Measurements from ENCODE around the gene MRGPRX2. TPM values are rescaled to one million over a fixed set of nuclear protein-coding genes. Genes with fewer than 3 reads are reported as not detected.

Gene MRGPRX2
- total RNA-seq, 1 donor from 2014 or later, result not detected

GRCh38 chr11:19073454-19074415 lies 13.2 kb upstream of the MRGPRX2 start:
- no peak for DNase-seq

- no peak for DNase-seq
Measured at GRCh38 chr11:19072464-19072863, 11.9 kb upstream of the MRGPRX2 start.

- peak; percentile 91 for DNase-seq
Measured at GRCh38 chr11:19071255-19071654, 10.7 kb upstream of the MRGPRX2 start.

- no peak for DNase-seq
Measured at GRCh38 chr11:19059833-19060232, 684 bp downstream of the MRGPRX2 start.

GRCh38 chr11:19055905-19056304 lies 4.6 kb downstream of the MRGPRX2 start:
- no peak for DNase-seq

- DNase-seq, result no peak
Measured at GRCh38 chr11:19055016-19055415, 5.5 kb downstream of the MRGPRX2 start.

- no peak for DNase-seq
Measured at GRCh38 chr11:19053909-19054308, 6.6 kb downstream of the MRGPRX2 start.

GRCh38 chr11:19050281-19050680 lies 10.2 kb downstream of the MRGPRX2 start:
- no peak for DNase-seq

GRCh38 chr11:19049351-19049750 lies 11.2 kb downstream of the MRGPRX2 start:
- DNase-seq, result no peak

GRCh38 chr11:19040051-19040450 lies 20.5 kb downstream of the MRGPRX2 start:
- no peak for DNase-seq

GRCh38 chr11:19039409-19039808 lies 21.1 kb downstream of the MRGPRX2 start:
- DNase-seq, result no peak

GRCh38 chr11:19032990-19033389 lies 27.5 kb downstream of the MRGPRX2 start:
- no peak for DNase-seq

GRCh38 chr11:19027829-19028595 lies 32.5 kb downstream of the MRGPRX2 start:
- no peak for DNase-seq

GRCh38 chr11:19026862-19027261 lies 33.7 kb downstream of the MRGPRX2 start:
- no peak for DNase-seq

- no peak for DNase-seq
Measured at GRCh38 chr11:19025481-19026406, 34.8 kb downstream of the MRGPRX2 start.

- DNase-seq, result no peak
Measured at GRCh38 chr11:19020831-19021230, 39.7 kb downstream of the MRGPRX2 start.

GRCh38 chr11:19018901-19019300 lies 41.6 kb downstream of the MRGPRX2 start:
- DNase-seq, result no peak

- DNase-seq, result no peak
Measured at GRCh38 chr11:19013181-19013857, 47.2 kb downstream of the MRGPRX2 start.

GRCh38 chr11:19012636-19013035 lies 47.9 kb downstream of the MRGPRX2 start:
- no peak for DNase-seq
